Neural crest cell (in vitro differentiated cells): ENCODE measurements around the gene ADRB2. TPM values are rescaled to one million over a fixed set of nuclear protein-coding genes. Genes with fewer than 3 reads are reported as not detected.
A peak's percentile ranks its signal among the peaks of the same experiment; 100 is the strongest.

ENCODE experiments used
- DNase-seq: peaks from one replicate; pipeline ENCODE4 v3.0.0; 2021; ENCODE audit warnings: low read depth, mixed read lengths, low spot score
- H3K27ac Mint-ChIP-seq: one replicate; pipeline ENCODE4 v1.8.0; 2021; ENCODE audit warnings: mild to moderate bottlenecking, mixed read lengths; ENCODE audit not compliant: unreplicated experiment
- H3K27me3 Mint-ChIP-seq: 2 replicates; pipeline ENCODE4 v1.8.0; 2021; ENCODE audit warnings: low read depth, mild to moderate bottlenecking, mixed read lengths
- H3K36me3 Mint-ChIP-seq: 2 replicates; pipeline ENCODE4 v1.8.0; 2021; ENCODE audit warnings: low read depth, mild to moderate bottlenecking, mixed read lengths
- H3K4me1 Mint-ChIP-seq: 2 replicates; pipeline ENCODE4 v1.8.0; 2021; ENCODE audit warnings: mixed read lengths
- H3K4me3 Mint-ChIP-seq: one replicate; pipeline ENCODE4 v1.8.0; 2021; ENCODE audit warnings: mild to moderate bottlenecking, mixed read lengths
- H3K9me3 Mint-ChIP-seq: 2 replicates; pipeline ENCODE4 v1.8.0; 2021; ENCODE audit warnings: mixed read lengths
- CTCF ChIP-seq: fragments of 200-600 bp; sonication (generic); conservative IDR thresholded peaks from 2 replicates; pipeline ENCODE4 v1.5.0; 2021; ENCODE audit warnings: antibody characterized with exemption, mild to moderate bottlenecking
- total RNA-seq: library from RNA; stranded (reverse); gene quantifications from 2 replicates; pipeline ENCODE4 v1.2.1, GENCODE V29; 2021

Gene ADRB2
- total RNA-seq, 1 donor from 2014 or later = 0.16 TPM

- peaks cover 3% of the 10 kb centered on the region for H3K27me3 Mint-ChIP-seq
- H3K9me3 Mint-ChIP-seq = no peaks in the 10 kb centered on the region
- no peak overlapping the region for H3K4me3 Mint-ChIP-seq
- TF ChIP-seq CTCF = no peak
- H3K27ac Mint-ChIP-seq = peak overlapping the region; percentile 36
- H3K4me1 Mint-ChIP-seq = peaks cover 12% of the 10 kb centered on the region
- no peak for DNase-seq
- no peaks in the 10 kb centered on the region for H3K36me3 Mint-ChIP-seq
These were observed 20.8 kb upstream of the ADRB2 start for GRCh38 chr5:148805326-148806290.

GRCh38 chr5:148806520-148806931 is 19.9 kb upstream of the ADRB2 start:
- no peaks in the 10 kb centered on the region for H3K9me3 Mint-ChIP-seq
- H3K4me3 Mint-ChIP-seq = no peak overlapping the region
- no peak for DNase-seq
- H3K36me3 Mint-ChIP-seq = no peaks in the 10 kb centered on the region
- peaks cover 3% of the 10 kb centered on the region for H3K27me3 Mint-ChIP-seq
- no peak for TF ChIP-seq CTCF
- peaks cover 12% of the 10 kb centered on the region for H3K4me1 Mint-ChIP-seq
- no peak overlapping the region for H3K27ac Mint-ChIP-seq

- Mint-ChIP-seq H3K27me3 (no peaks in the 10 kb centered on the region), H3K9me3 (no peaks in the 10 kb centered on the region), H3K4me3 (no peak overlapping the region), H3K27ac (no peak overlapping the region), H3K4me1 (peaks cover 12% of the 10 kb centered on the region), H3K36me3 (no peaks in the 10 kb centered on the region)
- TF ChIP-seq CTCF = no peak
- no peak for DNase-seq
These were observed 18.6 kb upstream of the ADRB2 start for GRCh38 chr5:148807851-148808250.

GRCh38 chr5:148808864-148809642 is 17.4 kb upstream of the ADRB2 start:
- Mint-ChIP-seq H3K9me3 (no peaks in the 10 kb centered on the region), H3K27ac (no peak overlapping the region), H3K4me3 (no peak overlapping the region), H3K27me3 (no peaks in the 10 kb centered on the region), H3K36me3 (no peaks in the 10 kb centered on the region), H3K4me1 (peaks cover 12% of the 10 kb centered on the region)
- no peak for DNase-seq
- no peak for TF ChIP-seq CTCF

GRCh38 chr5:148809781-148810524 is 16.5 kb upstream of the ADRB2 start:
- H3K36me3 Mint-ChIP-seq = no peaks in the 10 kb centered on the region
- TF ChIP-seq CTCF = no peak
- no peaks in the 10 kb centered on the region for H3K27me3 Mint-ChIP-seq
- H3K4me1 Mint-ChIP-seq = peaks cover 12% of the 10 kb centered on the region
- no peak for DNase-seq
- no peaks in the 10 kb centered on the region for H3K9me3 Mint-ChIP-seq
- no peak overlapping the region for H3K4me3 Mint-ChIP-seq
- H3K27ac Mint-ChIP-seq = no peak overlapping the region
